ENCODE data around the gene CCSER2.

DNA sequence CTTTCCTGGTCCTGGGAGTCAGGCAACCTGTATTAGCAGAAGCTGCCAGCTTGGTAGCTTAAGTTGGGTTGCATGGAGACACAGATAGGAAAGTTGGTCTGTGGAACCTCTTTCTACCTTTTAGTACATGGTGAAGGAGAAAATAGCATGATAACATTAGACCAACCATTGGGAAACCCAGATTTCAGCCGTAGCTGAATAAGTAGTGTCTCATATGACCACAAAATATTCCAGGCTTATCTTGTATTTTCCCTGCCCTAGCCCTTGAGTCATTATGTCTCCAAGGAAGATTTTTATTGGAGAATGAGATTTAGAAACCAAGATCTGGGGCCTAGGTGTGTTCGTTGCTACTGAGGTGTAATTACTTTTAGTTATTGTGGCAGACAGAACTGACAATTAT is 67.2 kb downstream of the CCSER2 start:
- TF ChIP-seq, protein P1, sequence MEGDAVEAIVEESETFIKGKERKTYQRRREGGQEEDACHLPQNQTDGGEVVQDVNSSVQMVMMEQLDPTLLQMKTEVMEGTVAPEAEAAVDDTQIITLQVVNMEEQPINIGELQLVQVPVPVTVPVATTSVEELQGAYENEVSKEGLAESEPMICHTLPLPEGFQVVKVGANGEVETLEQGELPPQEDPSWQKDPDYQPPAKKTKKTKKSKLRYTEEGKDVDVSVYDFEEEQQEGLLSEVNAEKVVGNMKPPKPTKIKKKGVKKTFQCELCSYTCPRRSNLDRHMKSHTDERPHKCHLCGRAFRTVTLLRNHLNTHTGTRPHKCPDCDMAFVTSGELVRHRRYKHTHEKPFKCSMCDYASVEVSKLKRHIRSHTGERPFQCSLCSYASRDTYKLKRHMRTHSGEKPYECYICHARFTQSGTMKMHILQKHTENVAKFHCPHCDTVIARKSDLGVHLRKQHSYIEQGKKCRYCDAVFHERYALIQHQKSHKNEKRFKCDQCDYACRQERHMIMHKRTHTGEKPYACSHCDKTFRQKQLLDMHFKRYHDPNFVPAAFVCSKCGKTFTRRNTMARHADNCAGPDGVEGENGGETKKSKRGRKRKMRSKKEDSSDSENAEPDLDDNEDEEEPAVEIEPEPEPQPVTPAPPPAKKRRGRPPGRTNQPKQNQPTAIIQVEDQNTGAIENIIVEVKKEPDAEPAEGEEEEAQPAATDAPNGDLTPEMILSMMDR (IDR thresholded peaks at IDR 0.05; ENCODE audit: low read depth, low read length), result no peak
- no peak for TF ChIP-seq POLR2A (IDR thresholded peaks at IDR 0.05; ENCODE audit: extremely low read depth, insufficient read length)

Measured in NB4 (cell line).